Uterus (tissue), 4 donors: ENCODE data around the gene CLDN9. TPM values are rescaled to one million over a fixed set of nuclear protein-coding genes. Genes with fewer than 3 reads are reported as not detected.
A peak's percentile ranks its signal among the peaks of the same experiment; 100 is the strongest.

Source experiments
- DNase-seq, 2 donors: peaks; one replicate each; pipeline ENCODE4 v3.0.0-alpha.2; 2019 to 2020
- H3K27ac ChIP-seq, 2 donors: fragments of 200-600 bp; sonication (generic); 1 replicate in 1 of 2; 2 replicates in 1 of 2; pipeline ENCODE4 v1.5.1; 2016 to 2018
- H3K27me3 ChIP-seq, 2 donors: fragments of 200-600 bp; sonication (generic); one replicate each; pipeline ENCODE4 v1.5.1; 2018 to 2019; ENCODE audit warnings: control low read depth in 1 of 2
- H3K36me3 ChIP-seq, 2 donors: fragments of 200-600 bp; sonication (generic); one replicate each; pipeline ENCODE4 v1.5.1; 2019; ENCODE audit warnings: control low read depth in 1 of 2
- H3K4me1 ChIP-seq, 2 donors: fragments of 200-600 bp; sonication (generic); one replicate each; pipeline ENCODE4 v1.5.1; 2018 to 2019; ENCODE audit warnings: control low read depth in 1 of 2
- H3K4me3 ChIP-seq, 2 donors: fragments of 200-600 bp; sonication (generic); 1 replicate in 1 of 2; 2 replicates in 1 of 2; pipeline ENCODE4 v1.5.1; 2018 to 2019; ENCODE audit warnings: mild to moderate bottlenecking in 1 of 2
- H3K9me3 ChIP-seq, 2 donors: fragments of 200-600 bp; sonication (generic); one replicate each; pipeline ENCODE4 v1.5.1; 2019; ENCODE audit warnings: control low read depth in 1 of 2
- CTCF ChIP-seq, 4 experiments: fragments of 200-600 bp in 2 of 4; fragments of 450-650 bp in 2 of 4; sonication (generic) in 2 of 4; IDR thresholded peaks; one replicate each; pipeline ENCODE4 v1.5.1; 2016 to 2019; ENCODE audit warnings: antibody characterized with exemption in 4 of 4, mild to moderate bottlenecking in 2 of 4, moderate library complexity in 1 of 4
- POLR2A ChIP-seq, 2 donors: fragments of 450-650 bp; IDR thresholded peaks; one replicate each; pipeline ENCODE4 v1.6.1; 2016; ENCODE audit warnings: antibody characterized with exemption in 2 of 2, mild to moderate bottlenecking in 1 of 2, moderate library complexity in 1 of 2
- intact Hi-C: fragments of 100-400 bp; cut with DNase I; formaldehyde crosslinking; loops from one replicate; pipeline ENCODE4 v1.15.1; 2023; ENCODE audit warnings: low total_unique reads
- total RNA-seq, 4 donors: library from RNA; depleted of rRNA in 3 of 4; stranded (reverse); fragments of >200 nt in 3 of 4; gene quantifications; one replicate each; pipeline versions ENCODE4 v1.1.0 to v1.2.4, GENCODE V29; 2014 to 2023
- donor health status: DM: yes; HTN: yes; CAD: no.

The CLDN9 gene
- total RNA-seq, 4 donors from 2014 or later, result 0.21 to 1.8 TPM; not detected in 2

- Histone ChIP-seq H3K27me3 (peaks cover 9 to 18% of the 10 kb centered on the region in 2 donors), H3K9me3 (no peaks in the 10 kb centered on the region), H3K36me3 (no peaks in the 10 kb centered on the region), H3K4me3 (no peak within 1 kb of the TSS), H3K27ac (no peak within 1 kb of the TSS), H3K4me1 (peaks cover 0 to 10% of the 10 kb centered on the region in 2 donors)
- intact Hi-C loops, result no loop called here
- DNase-seq, result no peak
- TF ChIP-seq POLR2A (IDR thresholded peaks at IDR 0.05) (no peak), CTCF (IDR thresholded peaks at IDR 0.05) (no peak)
Measured at GRCh38 chr16:3017794-3018506, 5.2 kb downstream of the CLDN9 start, which contains the start of gene CLDN6. TSS of gene CLDN6 (minus strand) at chr16:3018183. CDS start at chr16:3016021, 2,162 bp downstream.

GRCh38 chr16:3019594-3020246, 7.0 kb downstream of the CLDN9 start:
- H3K36me3 ChIP-seq, result no peaks in the 10 kb centered on the region
- peak overlapping the region in 1 of 2 donors; percentile 95 for H3K27ac ChIP-seq
- H3K4me1 ChIP-seq, result peaks cover 0 to 18% of the 10 kb centered on the region in 2 donors
- no peak for DNase-seq
- intact Hi-C loops, result no loop called here
- H3K4me3 ChIP-seq, result peak overlapping the region; percentile 51 to 78
- no peaks in the 10 kb centered on the region for H3K9me3 ChIP-seq
- peaks cover 9 to 12% of the 10 kb centered on the region in 2 donors for H3K27me3 ChIP-seq
- TF ChIP-seq POLR2A (IDR thresholded peaks at IDR 0.05), result no peak

- Histone ChIP-seq H3K36me3 (no peaks in the 10 kb centered on the region), H3K27ac (peak within 1 kb of the TSS; percentile 94 to 95), H3K4me3 (peak within 1 kb of the TSS; percentile 51 to 78), H3K9me3 (no peaks in the 10 kb centered on the region), H3K4me1 (peaks cover 0 to 18% of the 10 kb centered on the region in 2 donors), H3K27me3 (peaks cover 9 to 12% of the 10 kb centered on the region in 2 donors)
- intact Hi-C loops, result no loop called here
- TF ChIP-seq POLR2A (IDR thresholded peaks at IDR 0.05) (peak; percentile 76 to 90), CTCF (IDR thresholded peaks at IDR 0.05) (peak in 2 of 4 experiments; percentile 19 to 28)
- peak; percentile 68 to 80 for DNase-seq
Measured at GRCh38 chr16:3020247-3020603, 7.5 kb downstream of the CLDN9 start, which contains the start of gene TNFRSF12A. TSS of gene TNFRSF12A (plus strand) at chr16:3020368. CDS start at chr16:3020398, 30 bp downstream.

- H3K4me3 ChIP-seq, result peak overlapping the region; percentile 51 to 78
- intact Hi-C loops, result no loop called here
- DNase-seq, result peak; percentile 88 to 89
- no peaks in the 10 kb centered on the region for H3K9me3 ChIP-seq
- H3K27ac ChIP-seq, result peak overlapping the region; percentile 94 to 95
- peaks cover 9 to 12% of the 10 kb centered on the region in 2 donors for H3K27me3 ChIP-seq
- no peaks in the 10 kb centered on the region for H3K36me3 ChIP-seq
- no peak for TF ChIP-seq POLR2A (IDR thresholded peaks at IDR 0.05)
- no peak for TF ChIP-seq CTCF (IDR thresholded peaks at IDR 0.05)
- H3K4me1 ChIP-seq, result peaks cover 0 to 18% of the 10 kb centered on the region in 2 donors
Measured at GRCh38 chr16:3020604-3021448, 8.1 kb downstream of the CLDN9 start.

GRCh38 chr16:3021449-3022207, 8.9 kb downstream of the CLDN9 start:
- H3K27me3 ChIP-seq, result peaks cover 9 to 12% of the 10 kb centered on the region in 2 donors
- peaks cover 0 to 18% of the 10 kb centered on the region in 2 donors for H3K4me1 ChIP-seq
- TF ChIP-seq CTCF (IDR thresholded peaks at IDR 0.05) (peak in 1 of 4 experiments; percentile 20), POLR2A (IDR thresholded peaks at IDR 0.05) (no peak)
- intact Hi-C loops, result no loop called here
- H3K27ac ChIP-seq, result peak overlapping the region; percentile 94 to 95
- no peaks in the 10 kb centered on the region for H3K9me3 ChIP-seq
- peak; percentile 80 to 81 for DNase-seq
- H3K36me3 ChIP-seq, result no peaks in the 10 kb centered on the region
- peak overlapping the region; percentile 51 to 78 for H3K4me3 ChIP-seq
